ENCODE results near the gene PLPPR4.

DNA sequence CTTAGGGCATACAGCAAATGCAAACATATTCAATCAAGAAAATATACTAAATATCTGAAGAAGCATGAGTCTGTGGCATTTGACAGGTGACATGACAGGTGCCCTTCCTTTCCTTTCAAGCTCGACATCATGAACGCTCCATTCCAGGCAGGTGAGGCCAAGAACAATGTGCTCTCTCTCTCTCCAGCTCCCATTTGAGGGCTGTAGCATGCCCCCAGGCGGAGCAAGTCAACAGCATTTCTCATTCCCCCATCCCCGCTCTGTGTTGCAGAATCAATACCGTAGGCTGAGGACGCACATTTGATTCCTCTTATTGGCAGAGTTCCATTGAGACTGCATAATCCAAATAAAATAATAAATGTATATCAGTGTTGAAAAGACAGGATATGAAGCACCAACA lies 24.6 kb upstream of the PLPPR4 start:
- TF ChIP-seq CTCF (IDR thresholded peaks at IDR 0.05; ENCODE audit: low read depth, low read length), result no peak
- no peak for TF ChIP-seq POLR2A (IDR thresholded peaks at IDR 0.05; ENCODE audit: extremely low read depth, insufficient read length)
